HepG2 (cell line): ENCODE measurements around the gene VPS25. TPM values are rescaled to one million over a fixed set of nuclear protein-coding genes. Genes with fewer than 3 reads are reported as not detected.
A peak's percentile ranks its signal among the peaks of the same experiment; 100 is the strongest.

ENCODE experiments used
- EP300 ChIP-seq, 3 experiments: sonication (generic) in 1 of 3; formaldehyde crosslinking in 1 of 3; IDR thresholded peaks; 2 replicates each; pipeline versions ENCODE4 v1.5.1 to v1.6.1; 2011 to 2020; ENCODE audit warnings: low read depth in 2 of 3, low read length in 2 of 3, borderline replicate concordance in 1 of 3, improper control_type of control experiment in 1 of 3, mild to moderate bottlenecking in 1 of 3, missing genetic modification reagents in 1 of 3, moderate library complexity in 1 of 3
- FOXA3 ChIP-seq: IDR thresholded peaks from 2 replicates; pipeline ENCODE4 v1.6.1; 2016; ENCODE audit warnings: missing genetic modification reagents, missing compliant biosample characterization
- FOXK1 ChIP-seq: sonication (generic); formaldehyde crosslinking; IDR thresholded peaks from 2 replicates; pipeline ENCODE4 v1.4.0; 2020; ENCODE audit warnings: low read depth, missing genetic modification reagents, borderline replicate concordance
- FOXP1 ChIP-seq, 2 experiments: fragments of 450-650 bp in 1 of 2; IDR thresholded peaks; 2 replicates each; pipeline ENCODE4 v1.6.1; 2017 to 2018; ENCODE audit warnings: antibody characterized with exemption in 1 of 2
- GABPA ChIP-seq, 2 experiments: IDR thresholded peaks; 2 replicates each; pipeline ENCODE4 v1.6.1; 2011 to 2016; ENCODE audit warnings: low read depth in 2 of 2, low read length in 1 of 2, missing biosample characterization in 1 of 2, missing genetic modification characterization in 1 of 2
- HMG20A ChIP-seq: IDR thresholded peaks from 2 replicates; pipeline ENCODE4 v1.6.1; 2016; ENCODE audit warnings: borderline replicate concordance
- HNF4A ChIP-seq: sonication (generic); formaldehyde crosslinking; IDR thresholded peaks from 2 replicates; pipeline ENCODE4 v1.4.0; 2020; ENCODE audit warnings: missing genetic modification reagents
- KAT8 ChIP-seq: IDR thresholded peaks from 2 replicates; pipeline ENCODE4 v1.6.1; 2016; ENCODE audit warnings: missing genetic modification reagents, missing compliant biosample characterization
- MEF2D ChIP-seq: sonication (generic); formaldehyde crosslinking; IDR thresholded peaks from 2 replicates; pipeline ENCODE4 v1.5.1; 2020; ENCODE audit warnings: mild to moderate bottlenecking, missing genetic modification reagents
- REXO4 ChIP-seq: sonication (generic); formaldehyde crosslinking; IDR thresholded peaks from 2 replicates; pipeline ENCODE4 v1.8.0; 2022; ENCODE audit warnings: missing genetic modification reagents, mild to moderate bottlenecking, borderline replicate concordance
- SRF ChIP-seq: IDR thresholded peaks from 2 replicates; pipeline ENCODE4 v1.6.1; 2011; ENCODE audit warnings: mild to moderate bottlenecking, low read depth, low read length, moderate library complexity
- ZNF274 ChIP-seq: sonication (generic); formaldehyde crosslinking; IDR thresholded peaks from 2 replicates; pipeline ENCODE4 v1.5.1; 2020; ENCODE audit warnings: mild to moderate bottlenecking, missing genetic modification reagents
- ZNF605 ChIP-seq: sonication (generic); formaldehyde crosslinking; IDR thresholded peaks from 2 replicates; pipeline ENCODE4 v1.8.0; 2022; ENCODE audit warnings: mild to moderate bottlenecking, missing genetic modification reagents
- ZNF607 ChIP-seq: sonication (generic); formaldehyde crosslinking; IDR thresholded peaks from 2 replicates; pipeline ENCODE4 v1.5.1; 2020; ENCODE audit warnings: missing genetic modification reagents, mild to moderate bottlenecking, borderline replicate concordance
- ZNF816 ChIP-seq: sonication (generic); formaldehyde crosslinking; IDR thresholded peaks from 2 replicates; pipeline ENCODE4 v1.8.0; 2022; ENCODE audit warnings: missing genetic modification reagents, mild to moderate bottlenecking, borderline replicate concordance
- polyA plus RNA-seq, 8 experiments: library from polyadenylated mRNA; depleted of rRNA in 3 of 8; stranded (reverse) in 7 of 8; unstranded in 1 of 8; fragments of >200 nt; fragmentation: Illumina TruSeq in 4 of 8; extraction: Trizol in 4 of 8; gene quantifications; 2 replicates each; pipeline versions ENCODE4 v1.2.1 to v1.2.3, GENCODE V29; 2011 to 2016; ENCODE audit warnings: low read depth in 4 of 8, missing spikeins in 1 of 8, mixed read lengths in 1 of 8; ENCODE audit not compliant: insufficient read depth in 1 of 8
- total RNA-seq, 5 experiments: library from RNA; depleted of rRNA; stranded (reverse); fragments of >200 nt; fragmentation: Illumina TruSeq; extraction: Trizol; gene quantifications; 2 replicates each; pipeline ENCODE4 v1.2.3, GENCODE V29; 2016; ENCODE audit warnings: low read depth in 1 of 5
- TF ChIP-seq, protein P1 (sequence below): sonication (generic); formaldehyde crosslinking; IDR thresholded peaks from 2 replicates; pipeline ENCODE4 v1.4.0; 2020; ENCODE audit warnings: missing genetic modification reagents, borderline replicate concordance
- TF ChIP-seq, protein P2 (sequence below): sonication (generic); formaldehyde crosslinking; IDR thresholded peaks from 2 replicates; pipeline ENCODE4 v1.5.1; 2020; ENCODE audit warnings: mild to moderate bottlenecking, missing genetic modification reagents, borderline replicate concordance
- TF ChIP-seq, protein P3 (sequence below): IDR thresholded peaks from 2 replicates; pipeline ENCODE4 v1.4.0; 2020; ENCODE audit warnings: mild to moderate bottlenecking, missing genetic modification reagents

Gene VPS25
- total and polyA plus RNA-seq, 2 of the 13 experiments (the other 11 are each of a cell fraction or from before 2014, with no cell fraction given), result 161 to 249 TPM

DNA sequence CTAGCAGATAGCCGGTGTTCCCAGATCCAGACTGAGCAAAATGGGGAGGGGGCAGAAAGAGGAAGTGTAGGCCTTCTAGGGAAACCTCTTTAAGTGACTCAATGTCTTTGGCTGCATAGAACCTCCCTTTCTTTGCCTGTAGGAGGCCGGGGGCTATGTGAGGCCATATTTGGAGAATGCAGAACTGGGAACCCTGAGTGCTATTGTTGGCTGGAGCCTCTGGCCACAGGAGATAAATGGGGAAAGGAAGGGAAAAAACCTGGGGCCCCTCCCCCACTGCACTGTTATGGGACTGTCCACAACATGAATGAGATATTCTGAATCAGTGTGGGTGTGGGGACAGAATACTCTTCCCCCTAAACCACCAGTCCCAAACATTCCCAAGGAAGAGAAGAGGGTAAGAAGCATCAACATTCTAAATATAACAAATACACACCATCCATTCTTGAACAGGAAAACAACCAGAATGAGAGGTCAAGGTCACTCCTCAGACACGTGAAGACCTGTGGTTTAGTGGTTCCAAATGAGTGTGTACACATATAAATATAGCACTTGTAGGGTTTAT lies 2.4 kb downstream of the VPS25 start (continued):
- peak in 1 of 2 experiments; percentile 50; a peak in 1 of 4 replicates for TF ChIP-seq EP300 (IDR thresholded peaks at IDR 0.05; ENCODE audit: low read depth in 2 of 2, low read length in 2 of 2)
- no peak for TF ChIP-seq EP300 (CRISPR knock-in tag; IDR thresholded peaks at IDR 0.05; ENCODE audit: borderline replicate concordance)
- no peak for TF ChIP-seq REXO4 (CRISPR knock-in tag)
- TF ChIP-seq ZNF605 (CRISPR knock-in tag), result 0 out of 2 replicates have a peak, but pooled peaks have one; percentile 38
- no peak for TF ChIP-seq ZNF274
- peak; percentile 34; the same call in 1 of the 2 replicates for TF ChIP-seq ZNF607
- no peak for TF ChIP-seq FOXP1 (IDR thresholded peaks at IDR 0.05)
- TF ChIP-seq FOXP1 (CRISPR knock-in tag; IDR thresholded peaks at IDR 0.05), result peak; percentile 63; the same call in 1 of the 2 replicates
- no peak for TF ChIP-seq GABPA (IDR thresholded peaks at IDR 0.05; ENCODE audit: low read depth, low read length)
- peak; percentile 61 for TF ChIP-seq GABPA (CRISPR knock-in tag; IDR thresholded peaks at IDR 0.05; ENCODE audit: low read depth)
- peak; percentile 52; the same call in 1 of the 2 replicates for TF ChIP-seq FOXK1 (CRISPR knock-in tag)
- TF ChIP-seq KAT8 (CRISPR knock-in tag), result 0 out of 2 replicates have a peak, but pooled peaks have one; percentile 19
- TF ChIP-seq, protein P1, sequence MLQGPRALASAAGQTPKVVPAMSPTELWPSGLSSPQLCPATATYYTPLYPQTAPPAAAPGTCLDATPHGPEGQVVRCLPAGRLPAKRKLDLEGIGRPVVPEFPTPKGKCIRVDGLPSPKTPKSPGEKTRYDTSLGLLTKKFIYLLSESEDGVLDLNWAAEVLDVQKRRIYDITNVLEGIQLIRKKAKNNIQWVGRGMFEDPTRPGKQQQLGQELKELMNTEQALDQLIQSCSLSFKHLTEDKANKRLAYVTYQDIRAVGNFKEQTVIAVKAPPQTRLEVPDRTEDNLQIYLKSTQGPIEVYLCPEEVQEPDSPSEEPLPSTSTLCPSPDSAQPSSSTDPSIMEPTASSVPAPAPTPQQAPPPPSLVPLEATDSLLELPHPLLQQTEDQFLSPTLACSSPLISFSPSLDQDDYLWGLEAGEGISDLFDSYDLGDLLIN, result no peak
- peak; percentile 26; the same call in 1 of the 2 replicates for TF ChIP-seq HMG20A
- TF ChIP-seq HNF4A (CRISPR knock-in tag), result peak; percentile 42
- TF ChIP-seq, protein P2, sequence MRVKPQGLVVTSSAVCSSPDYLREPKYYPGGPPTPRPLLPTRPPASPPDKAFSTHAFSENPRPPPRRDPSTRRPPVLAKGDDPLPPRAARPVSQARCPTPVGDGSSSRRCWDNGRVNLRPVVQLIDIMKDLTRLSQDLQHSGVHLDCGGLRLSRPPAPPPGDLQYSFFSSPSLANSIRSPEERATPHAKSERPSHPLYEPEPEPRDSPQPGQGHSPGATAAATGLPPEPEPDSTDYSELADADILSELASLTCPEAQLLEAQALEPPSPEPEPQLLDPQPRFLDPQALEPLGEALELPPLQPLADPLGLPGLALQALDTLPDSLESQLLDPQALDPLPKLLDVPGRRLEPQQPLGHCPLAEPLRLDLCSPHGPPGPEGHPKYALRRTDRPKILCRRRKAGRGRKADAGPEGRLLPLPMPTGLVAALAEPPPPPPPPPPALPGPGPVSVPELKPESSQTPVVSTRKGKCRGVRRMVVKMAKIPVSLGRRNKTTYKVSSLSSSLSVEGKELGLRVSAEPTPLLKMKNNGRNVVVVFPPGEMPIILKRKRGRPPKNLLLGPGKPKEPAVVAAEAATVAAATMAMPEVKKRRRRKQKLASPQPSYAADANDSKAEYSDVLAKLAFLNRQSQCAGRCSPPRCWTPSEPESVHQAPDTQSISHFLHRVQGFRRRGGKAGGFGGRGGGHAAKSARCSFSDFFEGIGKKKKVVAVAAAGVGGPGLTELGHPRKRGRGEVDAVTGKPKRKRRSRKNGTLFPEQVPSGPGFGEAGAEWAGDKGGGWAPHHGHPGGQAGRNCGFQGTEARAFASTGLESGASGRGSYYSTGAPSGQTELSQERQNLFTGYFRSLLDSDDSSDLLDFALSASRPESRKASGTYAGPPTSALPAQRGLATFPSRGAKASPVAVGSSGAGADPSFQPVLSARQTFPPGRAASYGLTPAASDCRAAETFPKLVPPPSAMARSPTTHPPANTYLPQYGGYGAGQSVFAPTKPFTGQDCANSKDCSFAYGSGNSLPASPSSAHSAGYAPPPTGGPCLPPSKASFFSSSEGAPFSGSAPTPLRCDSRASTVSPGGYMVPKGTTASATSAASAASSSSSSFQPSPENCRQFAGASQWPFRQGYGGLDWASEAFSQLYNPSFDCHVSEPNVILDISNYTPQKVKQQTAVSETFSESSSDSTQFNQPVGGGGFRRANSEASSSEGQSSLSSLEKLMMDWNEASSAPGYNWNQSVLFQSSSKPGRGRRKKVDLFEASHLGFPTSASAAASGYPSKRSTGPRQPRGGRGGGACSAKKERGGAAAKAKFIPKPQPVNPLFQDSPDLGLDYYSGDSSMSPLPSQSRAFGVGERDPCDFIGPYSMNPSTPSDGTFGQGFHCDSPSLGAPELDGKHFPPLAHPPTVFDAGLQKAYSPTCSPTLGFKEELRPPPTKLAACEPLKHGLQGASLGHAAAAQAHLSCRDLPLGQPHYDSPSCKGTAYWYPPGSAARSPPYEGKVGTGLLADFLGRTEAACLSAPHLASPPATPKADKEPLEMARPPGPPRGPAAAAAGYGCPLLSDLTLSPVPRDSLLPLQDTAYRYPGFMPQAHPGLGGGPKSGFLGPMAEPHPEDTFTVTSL, result 0 out of 2 replicates have a peak, but pooled peaks have one; percentile 33
- TF ChIP-seq, protein P3, sequence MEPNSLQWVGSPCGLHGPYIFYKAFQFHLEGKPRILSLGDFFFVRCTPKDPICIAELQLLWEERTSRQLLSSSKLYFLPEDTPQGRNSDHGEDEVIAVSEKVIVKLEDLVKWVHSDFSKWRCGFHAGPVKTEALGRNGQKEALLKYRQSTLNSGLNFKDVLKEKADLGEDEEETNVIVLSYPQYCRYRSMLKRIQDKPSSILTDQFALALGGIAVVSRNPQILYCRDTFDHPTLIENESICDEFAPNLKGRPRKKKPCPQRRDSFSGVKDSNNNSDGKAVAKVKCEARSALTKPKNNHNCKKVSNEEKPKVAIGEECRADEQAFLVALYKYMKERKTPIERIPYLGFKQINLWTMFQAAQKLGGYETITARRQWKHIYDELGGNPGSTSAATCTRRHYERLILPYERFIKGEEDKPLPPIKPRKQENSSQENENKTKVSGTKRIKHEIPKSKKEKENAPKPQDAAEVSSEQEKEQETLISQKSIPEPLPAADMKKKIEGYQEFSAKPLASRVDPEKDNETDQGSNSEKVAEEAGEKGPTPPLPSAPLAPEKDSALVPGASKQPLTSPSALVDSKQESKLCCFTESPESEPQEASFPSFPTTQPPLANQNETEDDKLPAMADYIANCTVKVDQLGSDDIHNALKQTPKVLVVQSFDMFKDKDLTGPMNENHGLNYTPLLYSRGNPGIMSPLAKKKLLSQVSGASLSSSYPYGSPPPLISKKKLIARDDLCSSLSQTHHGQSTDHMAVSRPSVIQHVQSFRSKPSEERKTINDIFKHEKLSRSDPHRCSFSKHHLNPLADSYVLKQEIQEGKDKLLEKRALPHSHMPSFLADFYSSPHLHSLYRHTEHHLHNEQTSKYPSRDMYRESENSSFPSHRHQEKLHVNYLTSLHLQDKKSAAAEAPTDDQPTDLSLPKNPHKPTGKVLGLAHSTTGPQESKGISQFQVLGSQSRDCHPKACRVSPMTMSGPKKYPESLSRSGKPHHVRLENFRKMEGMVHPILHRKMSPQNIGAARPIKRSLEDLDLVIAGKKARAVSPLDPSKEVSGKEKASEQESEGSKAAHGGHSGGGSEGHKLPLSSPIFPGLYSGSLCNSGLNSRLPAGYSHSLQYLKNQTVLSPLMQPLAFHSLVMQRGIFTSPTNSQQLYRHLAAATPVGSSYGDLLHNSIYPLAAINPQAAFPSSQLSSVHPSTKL, result peak; percentile 77
- TF ChIP-seq SRF, result peak; percentile 72
- TF ChIP-seq FOXA3 (CRISPR knock-in tag), result peak; percentile 32; the same call in 1 of the 2 replicates
- peak; percentile 78 for TF ChIP-seq ZNF816 (CRISPR knock-in tag)
- peak; percentile 62; the same call in 1 of the 2 replicates for TF ChIP-seq MEF2D (CRISPR knock-in tag)
